Measurements from ENCODE around the gene CFAP45.

GRCh38 chr1:159849626-159850366 lies 50.2 kb downstream of the CFAP45 start:
- TF ChIP-seq EP300 (IDR thresholded peaks at IDR 0.05) (no peak), POLR2A (IDR thresholded peaks at IDR 0.05; ENCODE audit: low read depth) (no peak)
